Measurements from ENCODE around the gene PLCB2. TPM values are rescaled to one million over a fixed set of nuclear protein-coding genes. Genes with fewer than 3 reads are reported as not detected.
A peak's percentile ranks its signal among the peaks of the same experiment; 100 is the strongest.

PLCB2 gene
- total RNA-seq, 2 donors from 2014 or later, result 5.7 to 9.5 TPM

DNA sequence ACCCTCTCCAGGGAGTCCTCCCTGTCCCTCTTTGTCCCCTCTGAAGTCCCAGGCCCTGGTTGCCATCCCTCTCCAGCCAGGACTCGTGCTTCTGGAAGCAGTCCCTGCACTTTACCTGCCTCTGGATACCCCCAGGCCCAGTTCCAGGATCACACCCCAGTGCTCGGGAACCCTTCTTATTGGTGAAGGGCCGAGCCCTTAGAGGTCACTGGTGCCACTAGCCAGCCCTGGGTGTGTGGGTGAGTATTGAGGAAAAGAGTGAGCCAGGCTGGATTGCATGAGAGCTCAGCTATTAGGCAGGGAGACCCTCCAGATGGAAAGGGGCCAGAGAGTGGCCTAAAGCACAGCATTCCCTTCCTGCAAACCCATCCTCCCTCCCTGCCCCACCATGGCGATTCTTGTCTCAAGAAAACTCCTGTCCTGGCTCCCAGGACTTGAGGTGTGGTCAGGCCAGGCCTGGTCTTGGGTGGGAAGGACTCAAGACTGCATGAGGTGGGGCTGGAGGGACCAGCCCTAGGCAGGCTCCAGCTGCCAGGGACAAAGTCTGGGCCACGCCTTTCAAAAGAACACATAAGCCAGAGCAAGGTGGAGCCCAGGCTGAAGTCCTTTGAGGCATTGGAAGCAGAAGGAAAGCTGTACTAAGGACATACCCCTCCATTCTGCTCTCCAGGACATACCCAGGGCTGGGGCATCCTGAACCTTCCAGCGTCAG lies 38.3 kb upstream of the PLCB2 start:
- Histone ChIP-seq H3K9me3 (no peaks in the 10 kb centered on the region), H3K9ac (ENCODE audit: low read depth in 2 of 2, low read length in 2 of 2) (peak overlapping the region; percentile 56 to 99), H3K36me3 (no peaks in the 10 kb centered on the region), H3K27ac (peak overlapping the region; percentile 98), H3K27me3 (no peaks in the 10 kb centered on the region), H3K4me1 (peaks cover 25% of the 10 kb centered on the region), H3K4me3 (no peak overlapping the region)
- peak; percentile 91 for DNase-seq
- intact Hi-C loops (cut with DNase I), result no loop called here
- TF ChIP-seq, protein P1, sequence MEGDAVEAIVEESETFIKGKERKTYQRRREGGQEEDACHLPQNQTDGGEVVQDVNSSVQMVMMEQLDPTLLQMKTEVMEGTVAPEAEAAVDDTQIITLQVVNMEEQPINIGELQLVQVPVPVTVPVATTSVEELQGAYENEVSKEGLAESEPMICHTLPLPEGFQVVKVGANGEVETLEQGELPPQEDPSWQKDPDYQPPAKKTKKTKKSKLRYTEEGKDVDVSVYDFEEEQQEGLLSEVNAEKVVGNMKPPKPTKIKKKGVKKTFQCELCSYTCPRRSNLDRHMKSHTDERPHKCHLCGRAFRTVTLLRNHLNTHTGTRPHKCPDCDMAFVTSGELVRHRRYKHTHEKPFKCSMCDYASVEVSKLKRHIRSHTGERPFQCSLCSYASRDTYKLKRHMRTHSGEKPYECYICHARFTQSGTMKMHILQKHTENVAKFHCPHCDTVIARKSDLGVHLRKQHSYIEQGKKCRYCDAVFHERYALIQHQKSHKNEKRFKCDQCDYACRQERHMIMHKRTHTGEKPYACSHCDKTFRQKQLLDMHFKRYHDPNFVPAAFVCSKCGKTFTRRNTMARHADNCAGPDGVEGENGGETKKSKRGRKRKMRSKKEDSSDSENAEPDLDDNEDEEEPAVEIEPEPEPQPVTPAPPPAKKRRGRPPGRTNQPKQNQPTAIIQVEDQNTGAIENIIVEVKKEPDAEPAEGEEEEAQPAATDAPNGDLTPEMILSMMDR (IDR thresholded peaks at IDR 0.05), result no peak

GRCh38 chr15:40345225-40345866 lies 37.6 kb upstream of the PLCB2 start:
- H3K27me3 ChIP-seq, result no peaks in the 10 kb centered on the region
- peak overlapping the region; percentile 56 to 99 for H3K9ac ChIP-seq (ENCODE audit: low read depth in 2 of 2, low read length in 2 of 2)
- no peaks in the 10 kb centered on the region for H3K36me3 ChIP-seq
- peak overlapping the region; percentile 98 for H3K27ac ChIP-seq
- H3K4me1 ChIP-seq, result peaks cover 27% of the 10 kb centered on the region
- intact Hi-C loops (cut with DNase I), result no loop called here
- TF ChIP-seq, protein P1 (IDR thresholded peaks at IDR 0.05), result no peak
- DNase-seq, result no peak
- H3K4me3 ChIP-seq, result no peak overlapping the region
- H3K9me3 ChIP-seq, result no peaks in the 10 kb centered on the region

GRCh38 chr15:40344631-40345120 lies 36.9 kb upstream of the PLCB2 start:
- peak overlapping the region; percentile 98 for H3K27ac ChIP-seq
- H3K4me1 ChIP-seq, result peaks cover 30% of the 10 kb centered on the region
- DNase-seq, result peak; percentile 83
- H3K4me3 ChIP-seq, result no peak overlapping the region
- peak overlapping the region; percentile 56 to 99 for H3K9ac ChIP-seq (ENCODE audit: low read depth in 2 of 2, low read length in 2 of 2)
- TF ChIP-seq, protein P1 (IDR thresholded peaks at IDR 0.05), result peak; percentile 77
- no peaks in the 10 kb centered on the region for H3K36me3 ChIP-seq
- H3K27me3 ChIP-seq, result no peaks in the 10 kb centered on the region
- intact Hi-C loops (cut with DNase I), result no loop called here
- no peaks in the 10 kb centered on the region for H3K9me3 ChIP-seq

DNA sequence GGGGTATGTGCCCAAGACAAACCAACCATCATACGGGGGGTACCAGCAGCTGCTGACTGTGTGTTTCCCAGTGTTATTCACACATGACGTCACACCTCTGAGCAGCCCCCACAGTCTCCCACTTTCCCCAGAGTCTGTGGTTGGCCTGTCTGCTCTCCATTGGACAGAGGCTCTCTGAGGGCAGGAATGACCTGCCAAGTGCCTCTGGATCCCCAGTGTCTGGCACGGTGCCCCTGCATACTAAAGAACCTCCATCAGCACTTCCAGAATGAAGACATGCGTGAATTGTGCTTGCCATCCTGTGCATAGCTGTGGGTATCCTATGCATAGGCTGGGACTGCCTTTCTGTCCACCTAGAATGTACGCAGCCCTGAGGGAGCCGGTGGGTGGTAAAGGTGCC lies 36.5 kb upstream of the PLCB2 start:
- no peaks in the 10 kb centered on the region for H3K36me3 ChIP-seq
- intact Hi-C loops (cut with DNase I), result no loop called here
- H3K27ac ChIP-seq, result peak overlapping the region; percentile 98
- H3K27me3 ChIP-seq, result no peaks in the 10 kb centered on the region
- H3K9me3 ChIP-seq, result no peaks in the 10 kb centered on the region
- peak overlapping the region; percentile 37 to 99 for H3K9ac ChIP-seq (ENCODE audit: low read depth in 2 of 2, low read length in 2 of 2)
- TF ChIP-seq, protein P1 (IDR thresholded peaks at IDR 0.05), result no peak
- DNase-seq, result no peak
- no peak overlapping the region for H3K4me3 ChIP-seq
- H3K4me1 ChIP-seq, result peaks cover 34% of the 10 kb centered on the region

GRCh38 chr15:40343512-40343911 lies 35.8 kb upstream of the PLCB2 start:
- intact Hi-C loops (cut with DNase I), result no loop called here
- Histone ChIP-seq H3K9me3 (no peaks in the 10 kb centered on the region), H3K4me1 (peaks cover 30% of the 10 kb centered on the region), H3K4me3 (no peak overlapping the region), H3K27ac (peak overlapping the region; percentile 74), H3K36me3 (no peaks in the 10 kb centered on the region), H3K9ac (ENCODE audit: low read depth in 2 of 2, low read length in 2 of 2) (peak overlapping the region; percentile 37 to 99), H3K27me3 (no peaks in the 10 kb centered on the region)
- TF ChIP-seq, protein P1 (IDR thresholded peaks at IDR 0.05), result no peak
- DNase-seq, result no peak
